ENCODE results near the gene MAPK6.
A peak's percentile ranks its signal among the peaks of the same experiment; 100 is the strongest.

Gene MAPK6

DNA sequence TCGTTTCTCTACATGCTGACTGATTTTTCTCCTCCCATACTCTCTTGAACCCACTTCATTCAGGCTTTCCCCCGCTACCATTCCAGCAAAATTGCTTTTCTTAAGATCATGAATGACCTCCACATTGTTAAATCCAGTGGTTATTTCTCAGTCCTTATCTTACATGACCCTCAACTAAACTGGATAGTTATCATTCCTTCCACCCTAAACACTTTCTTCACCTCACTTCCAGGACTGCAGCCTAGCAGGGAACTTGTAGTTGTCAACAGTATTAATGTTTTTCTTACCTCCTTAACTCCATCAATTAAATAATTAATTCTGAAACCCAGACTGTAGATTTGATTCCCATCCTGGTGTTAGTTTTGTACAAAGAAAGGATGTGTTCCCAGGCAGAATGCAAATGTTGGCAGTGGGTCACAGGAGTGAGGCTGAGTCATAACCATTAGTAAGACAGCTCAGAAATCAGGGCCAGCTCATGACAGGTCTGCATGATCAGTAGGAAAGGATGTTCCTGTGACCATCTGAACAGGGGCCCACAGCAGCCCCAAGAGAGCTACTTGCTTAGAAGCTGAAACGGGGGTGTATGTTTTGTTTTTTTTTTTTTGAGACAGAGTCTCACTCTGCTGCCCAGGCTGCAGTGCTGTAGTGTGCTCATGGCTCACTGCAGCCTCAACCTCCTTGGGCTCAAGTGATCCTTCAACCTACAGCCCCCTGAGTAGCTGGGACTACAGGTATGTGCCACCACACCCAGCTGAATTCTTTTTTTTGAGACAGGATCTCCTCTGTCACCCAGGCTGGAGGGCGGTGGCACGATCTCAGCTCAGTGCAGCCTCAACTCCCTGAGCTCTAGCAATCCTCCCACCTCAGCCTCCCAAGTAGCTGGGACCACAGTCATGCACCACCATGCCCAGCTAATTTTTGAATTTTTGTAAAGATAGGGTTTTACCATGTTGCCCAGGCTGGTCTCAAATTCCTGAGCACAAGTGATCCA lies 84.5 kb downstream of the MAPK6 start:
- H3K9ac ChIP-seq (ENCODE audit: low read depth, low read length): no peak overlapping the region
- H3K36me3 ChIP-seq (ENCODE audit: control insufficient read depth, insufficient read depth, low read length): no peaks in the 10 kb centered on the region
- no peaks in the 10 kb centered on the region for H3K4me1 ChIP-seq (ENCODE audit: control insufficient read depth, insufficient read depth, low read length)
- no peaks in the 10 kb centered on the region for H3K27me3 ChIP-seq (ENCODE audit: control insufficient read depth, insufficient read depth, low read length)
- no peak overlapping the region for H3K4me3 ChIP-seq (ENCODE audit: low read depth, low read length)
- no peaks in the 10 kb centered on the region for H3K9me3 ChIP-seq (ENCODE audit: control insufficient read depth, insufficient read depth, low read length)

DNA sequence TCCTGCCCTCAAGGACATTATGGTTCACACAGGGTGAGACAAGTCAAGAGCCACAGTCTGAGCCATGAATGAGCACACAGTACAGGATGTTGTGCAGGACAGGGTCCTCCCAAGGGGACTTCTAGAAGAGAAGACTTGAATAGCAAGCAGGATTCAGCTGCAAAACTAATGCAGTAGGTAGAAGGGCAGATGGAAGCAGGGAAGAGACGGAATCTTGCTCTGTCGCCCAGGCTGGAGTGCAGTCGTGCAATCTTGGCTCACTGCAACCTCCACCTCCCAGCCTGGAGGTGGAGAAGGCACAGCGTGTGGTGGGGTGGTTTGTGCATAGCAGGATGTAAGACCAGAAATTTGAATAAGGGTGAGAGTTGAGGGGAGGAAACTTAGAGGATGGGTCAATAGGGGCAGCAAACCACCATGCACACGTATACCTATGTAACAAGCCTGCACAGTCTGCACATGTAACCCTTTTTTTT lies 85.5 kb downstream of the MAPK6 start:
- Histone ChIP-seq H3K4me3 (ENCODE audit: low read depth, low read length) (no peak overlapping the region), H3K9me3 (ENCODE audit: control insufficient read depth, insufficient read depth, low read length) (no peaks in the 10 kb centered on the region), H3K36me3 (ENCODE audit: control insufficient read depth, insufficient read depth, low read length) (no peaks in the 10 kb centered on the region), H3K27me3 (ENCODE audit: control insufficient read depth, insufficient read depth, low read length) (no peaks in the 10 kb centered on the region), H3K4me1 (ENCODE audit: control insufficient read depth, insufficient read depth, low read length) (no peaks in the 10 kb centered on the region), H3K9ac (ENCODE audit: low read depth, low read length) (no peak overlapping the region)

DNA sequence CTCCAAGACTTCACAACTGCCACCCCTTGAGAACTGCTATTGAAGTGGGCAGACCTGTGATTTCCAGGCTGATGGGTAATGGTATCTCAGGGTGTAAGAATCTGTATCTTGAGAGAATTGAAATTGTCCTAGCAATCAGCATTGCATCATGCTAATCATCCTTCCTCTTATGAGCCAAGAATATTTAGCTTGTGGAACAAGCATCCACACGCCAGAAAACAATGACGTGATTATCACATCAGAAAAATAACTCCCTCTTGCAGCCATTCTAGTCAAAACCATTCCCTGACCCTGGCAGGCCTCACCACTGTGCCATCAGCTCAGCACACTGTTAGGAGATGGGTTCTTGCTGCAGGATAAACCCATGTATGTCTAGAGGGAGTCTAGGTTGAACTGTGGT lies 86.8 kb downstream of the MAPK6 start:
- Histone ChIP-seq H3K4me1 (ENCODE audit: control insufficient read depth, insufficient read depth, low read length) (no peaks in the 10 kb centered on the region), H3K9ac (ENCODE audit: low read depth, low read length) (no peak overlapping the region)

DNA sequence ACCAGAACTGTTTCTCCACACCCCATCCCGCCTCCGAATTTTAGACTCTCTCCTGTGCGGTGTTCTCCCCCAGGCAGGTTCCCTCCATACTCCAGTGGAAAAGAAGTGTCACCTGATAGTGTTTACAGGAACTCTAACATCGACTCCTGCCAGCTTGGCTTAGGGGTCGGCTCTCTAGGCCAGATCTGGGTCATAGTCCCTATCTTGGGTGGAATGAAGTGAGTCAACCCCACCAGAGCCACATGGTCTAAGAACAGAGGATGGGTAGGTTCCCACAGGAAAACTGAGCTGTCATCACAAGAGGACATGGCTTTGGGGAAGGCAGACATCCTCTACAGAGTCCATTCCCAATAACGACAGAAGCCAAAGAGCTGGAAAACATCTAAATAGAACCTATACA lies 87.6 kb downstream of the MAPK6 start:
- H3K4me3 ChIP-seq (ENCODE audit: low read depth, low read length): no peak overlapping the region

More for the DNA sequence above, 86.8 kb downstream of the MAPK6 start:
- H3K36me3 ChIP-seq (ENCODE audit: control insufficient read depth, insufficient read depth, low read length): no peaks in the 10 kb centered on the region
- H3K4me3 ChIP-seq (ENCODE audit: low read depth, low read length): no peak overlapping the region
- no peaks in the 10 kb centered on the region for H3K9me3 ChIP-seq (ENCODE audit: control insufficient read depth, insufficient read depth, low read length)
- peaks cover 6% of the 10 kb centered on the region for H3K27me3 ChIP-seq (ENCODE audit: control insufficient read depth, insufficient read depth, low read length)

DNA sequence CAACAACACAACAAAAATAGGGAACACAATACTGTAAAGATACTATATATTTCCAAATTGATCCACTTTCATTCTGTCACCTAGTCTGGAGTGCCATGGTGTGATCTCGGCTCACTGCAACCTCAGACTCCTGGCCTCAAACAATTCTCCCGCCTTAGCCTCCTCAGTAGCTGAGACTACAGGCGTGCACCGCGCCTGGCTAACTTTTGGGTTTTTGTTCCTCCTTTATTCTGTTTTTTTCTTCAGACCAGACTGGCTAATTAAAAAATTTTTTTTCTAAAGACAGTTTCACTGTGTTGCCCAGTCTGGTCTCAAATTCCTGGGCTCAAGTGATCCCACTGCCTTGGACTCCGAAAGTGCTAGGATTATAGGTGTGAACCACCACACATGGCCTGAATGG lies 88.2 kb downstream of the MAPK6 start:
- H3K36me3 ChIP-seq (ENCODE audit: control insufficient read depth, insufficient read depth, low read length): no peaks in the 10 kb centered on the region
- H3K4me3 ChIP-seq (ENCODE audit: low read depth, low read length): no peak overlapping the region
- no peaks in the 10 kb centered on the region for H3K4me1 ChIP-seq (ENCODE audit: control insufficient read depth, insufficient read depth, low read length)
- H3K9ac ChIP-seq (ENCODE audit: low read depth, low read length): no peak overlapping the region
- H3K9me3 ChIP-seq (ENCODE audit: control insufficient read depth, insufficient read depth, low read length): no peaks in the 10 kb centered on the region
- H3K27me3 ChIP-seq (ENCODE audit: control insufficient read depth, insufficient read depth, low read length): peaks cover 18% of the 10 kb centered on the region

More for the DNA sequence above, 87.6 kb downstream of the MAPK6 start:
- Histone ChIP-seq H3K9me3 (ENCODE audit: control insufficient read depth, insufficient read depth, low read length) (no peaks in the 10 kb centered on the region), H3K9ac (ENCODE audit: low read depth, low read length) (no peak overlapping the region), H3K36me3 (ENCODE audit: control insufficient read depth, insufficient read depth, low read length) (no peaks in the 10 kb centered on the region), H3K27me3 (ENCODE audit: control insufficient read depth, insufficient read depth, low read length) (peaks cover 12% of the 10 kb centered on the region), H3K4me1 (ENCODE audit: control insufficient read depth, insufficient read depth, low read length) (no peaks in the 10 kb centered on the region)

DNA sequence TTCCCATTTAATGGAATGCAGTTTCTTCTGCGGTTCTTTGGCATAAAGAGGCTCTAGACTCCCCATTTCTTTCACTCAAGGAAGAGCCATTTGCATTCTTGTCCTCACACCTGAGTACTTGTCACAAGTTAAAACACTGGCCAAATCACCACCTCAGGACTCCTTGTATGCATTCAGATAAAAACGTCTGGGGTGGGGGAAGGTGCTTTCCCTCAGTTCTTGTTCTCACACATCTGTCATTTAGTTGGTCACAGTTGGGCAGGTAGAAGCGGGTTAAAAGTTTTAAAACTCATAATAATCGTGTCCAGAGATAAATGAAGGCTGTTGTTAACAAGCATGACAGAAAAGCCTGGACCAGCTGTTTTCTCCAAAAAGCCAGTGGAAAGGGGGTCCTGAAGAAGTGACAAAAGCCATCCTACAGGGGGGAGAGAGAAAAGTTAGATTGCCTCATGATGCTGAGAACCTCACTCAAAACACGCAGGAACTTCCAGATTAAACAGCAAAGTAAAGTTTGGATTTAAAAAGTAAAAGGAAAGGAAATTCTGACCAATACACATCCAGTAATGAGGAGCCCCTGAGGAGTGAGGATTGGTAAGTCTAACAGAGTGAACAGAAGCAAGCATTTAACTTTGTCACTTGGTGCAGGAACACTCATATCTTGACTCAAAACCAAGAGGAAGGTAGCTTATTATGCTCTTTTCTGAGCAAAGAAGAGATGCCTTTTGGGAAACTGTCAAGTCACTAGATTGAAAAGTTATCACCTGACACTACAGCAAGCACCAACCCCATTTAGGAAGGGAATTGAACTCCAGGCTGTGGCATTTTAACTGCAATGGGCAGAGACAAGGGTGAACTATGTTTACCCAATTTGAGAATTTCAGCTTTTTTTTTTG lies 90.8 kb downstream of the MAPK6 start:
- Histone ChIP-seq H3K27me3 (ENCODE audit: control insufficient read depth, insufficient read depth, low read length) (peaks cover 31% of the 10 kb centered on the region), H3K36me3 (ENCODE audit: control insufficient read depth, insufficient read depth, low read length) (no peaks in the 10 kb centered on the region), H3K4me3 (ENCODE audit: low read depth, low read length) (no peak overlapping the region), H3K9ac (ENCODE audit: low read depth, low read length) (no peak overlapping the region), H3K9me3 (ENCODE audit: control insufficient read depth, insufficient read depth, low read length) (no peaks in the 10 kb centered on the region), H3K4me1 (ENCODE audit: control insufficient read depth, insufficient read depth, low read length) (no peaks in the 10 kb centered on the region)

DNA sequence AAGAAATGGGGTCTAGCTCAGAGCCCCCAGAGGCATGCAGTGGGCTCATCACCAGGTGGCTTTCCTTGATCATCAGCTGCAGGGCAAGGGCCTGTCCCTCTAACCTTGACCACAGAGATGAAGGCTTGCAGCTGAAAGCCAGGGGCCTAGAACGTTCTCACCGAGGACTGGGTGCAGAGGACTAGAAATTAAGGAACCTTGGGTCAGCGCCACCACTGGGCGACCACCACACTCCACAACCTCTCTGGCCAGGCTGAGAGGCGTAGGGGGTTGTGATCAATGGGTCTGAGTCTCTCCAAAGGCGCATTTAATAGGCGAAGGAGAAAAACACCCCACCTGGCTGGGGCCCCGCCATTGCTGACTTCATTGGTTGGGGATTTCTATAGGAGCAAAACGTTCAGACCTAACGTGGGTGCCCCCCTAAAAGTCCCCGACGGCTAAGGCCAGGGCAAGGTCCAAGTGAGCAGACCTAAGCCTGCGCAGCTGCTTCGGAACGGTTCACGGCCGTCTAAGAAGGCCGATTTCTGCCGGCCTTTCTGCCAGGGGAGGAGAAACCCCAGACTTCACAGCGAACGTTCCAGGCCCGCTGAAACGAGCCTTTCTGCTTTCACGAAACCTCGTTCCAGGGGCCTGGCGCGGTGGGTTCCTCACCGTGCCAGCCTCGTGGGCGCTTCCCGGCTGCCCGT lies 92.6 kb downstream of the MAPK6 start:
- Histone ChIP-seq H3K4me1 (ENCODE audit: control insufficient read depth, insufficient read depth, low read length) (no peaks in the 10 kb centered on the region), H3K4me3 (ENCODE audit: low read depth, low read length) (peak overlapping the region; percentile 10), H3K36me3 (ENCODE audit: control insufficient read depth, insufficient read depth, low read length) (no peaks in the 10 kb centered on the region), H3K27me3 (ENCODE audit: control insufficient read depth, insufficient read depth, low read length) (peaks cover 31% of the 10 kb centered on the region), H3K9me3 (ENCODE audit: control insufficient read depth, insufficient read depth, low read length) (no peaks in the 10 kb centered on the region), H3K9ac (ENCODE audit: low read depth, low read length) (no peak overlapping the region)

DNA sequence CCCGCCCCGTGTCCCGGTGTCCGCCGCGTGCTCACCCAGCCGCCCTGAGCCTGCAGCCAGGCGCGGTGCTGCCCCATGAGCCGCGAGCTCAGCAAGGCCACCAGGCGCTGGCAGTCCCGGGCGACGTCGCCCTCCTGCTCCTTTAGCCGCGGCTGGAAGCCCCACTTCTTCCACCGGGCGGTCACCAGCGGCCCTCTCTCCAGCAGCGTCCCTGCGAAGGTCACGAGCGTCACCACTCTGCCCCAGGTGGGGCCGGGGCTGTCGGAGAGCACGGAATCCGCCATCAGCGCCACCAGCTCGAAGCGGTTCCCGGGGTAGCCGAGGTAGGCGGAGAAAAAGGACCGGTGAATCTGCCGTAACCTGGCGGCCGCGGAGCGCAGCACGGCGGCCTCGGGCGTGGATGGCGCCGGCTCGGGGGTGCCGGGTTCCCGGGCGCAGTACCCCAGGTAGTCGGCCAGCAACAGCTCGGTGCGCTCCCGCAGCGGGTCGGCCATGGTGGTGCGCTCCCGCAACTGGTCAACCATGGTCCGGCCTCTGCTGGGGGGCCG lies 93.3 kb downstream of the MAPK6 start:
- Histone ChIP-seq H3K4me1 (ENCODE audit: control insufficient read depth, insufficient read depth, low read length) (no peaks in the 10 kb centered on the region), H3K27me3 (ENCODE audit: control insufficient read depth, insufficient read depth, low read length) (peaks cover 31% of the 10 kb centered on the region), H3K9me3 (ENCODE audit: control insufficient read depth, insufficient read depth, low read length) (no peaks in the 10 kb centered on the region), H3K4me3 (ENCODE audit: low read depth, low read length) (peak overlapping the region; percentile 27), H3K36me3 (ENCODE audit: control insufficient read depth, insufficient read depth, low read length) (no peaks in the 10 kb centered on the region), H3K9ac (ENCODE audit: low read depth, low read length) (no peak overlapping the region)

DNA sequence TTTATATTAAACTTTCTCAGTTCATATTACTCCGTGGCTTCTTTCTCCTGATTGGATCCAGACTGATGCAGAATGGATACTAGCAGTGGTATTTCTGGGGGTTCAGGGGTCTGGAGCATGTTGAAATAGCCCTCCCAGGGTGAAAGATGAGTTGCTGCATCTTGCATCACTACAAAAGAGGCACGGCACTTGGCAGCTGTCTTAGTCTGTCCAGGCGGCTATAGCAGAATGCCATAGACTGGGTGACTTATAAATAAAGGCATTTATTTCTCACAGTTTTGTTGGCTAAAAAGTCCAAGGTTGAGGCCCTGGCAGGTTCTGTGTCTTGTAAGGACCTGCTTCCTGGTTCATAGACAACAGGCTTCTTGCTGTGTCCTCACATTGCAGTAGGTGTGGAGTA lies 94.2 kb downstream of the MAPK6 start:
- no peaks in the 10 kb centered on the region for H3K9me3 ChIP-seq (ENCODE audit: control insufficient read depth, insufficient read depth, low read length)
- H3K36me3 ChIP-seq (ENCODE audit: control insufficient read depth, insufficient read depth, low read length): no peaks in the 10 kb centered on the region
- H3K4me3 ChIP-seq (ENCODE audit: low read depth, low read length): no peak overlapping the region
- H3K27me3 ChIP-seq (ENCODE audit: control insufficient read depth, insufficient read depth, low read length): peaks cover 31% of the 10 kb centered on the region
- H3K9ac ChIP-seq (ENCODE audit: low read depth, low read length): no peak overlapping the region
- H3K4me1 ChIP-seq (ENCODE audit: control insufficient read depth, insufficient read depth, low read length): no peaks in the 10 kb centered on the region

DNA sequence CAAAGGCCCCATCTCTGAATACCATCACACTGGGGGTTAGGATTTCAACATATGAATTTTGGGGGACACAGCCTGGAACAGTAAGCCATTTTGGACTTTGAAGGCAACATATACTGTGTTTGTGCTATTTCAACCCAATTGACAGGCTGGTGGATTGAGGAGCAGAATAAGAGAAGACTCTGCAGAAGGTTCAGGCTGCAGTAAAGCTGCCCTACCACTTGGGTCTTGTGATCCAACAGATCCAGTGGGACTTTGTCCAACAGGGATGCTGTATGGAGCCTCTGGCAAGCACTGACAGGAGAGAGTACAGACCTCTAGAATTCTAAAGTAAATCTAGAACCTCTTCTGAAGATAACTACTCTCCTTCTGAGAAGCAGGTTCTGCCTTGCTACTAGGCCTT lies 94.7 kb downstream of the MAPK6 start:
- H3K4me3 ChIP-seq (ENCODE audit: low read depth, low read length): no peak overlapping the region
- peaks cover 31% of the 10 kb centered on the region for H3K27me3 ChIP-seq (ENCODE audit: control insufficient read depth, insufficient read depth, low read length)
- H3K9ac ChIP-seq (ENCODE audit: low read depth, low read length): no peak overlapping the region
- H3K4me1 ChIP-seq (ENCODE audit: control insufficient read depth, insufficient read depth, low read length): no peaks in the 10 kb centered on the region
- H3K9me3 ChIP-seq (ENCODE audit: control insufficient read depth, insufficient read depth, low read length): no peaks in the 10 kb centered on the region
- no peaks in the 10 kb centered on the region for H3K36me3 ChIP-seq (ENCODE audit: control insufficient read depth, insufficient read depth, low read length)
